HCT116 (cell line): ENCODE measurements around the gene CPN2.

Experiments used
- EGR1 ChIP-seq: IDR thresholded peaks from 2 replicates; pipeline ENCODE4 v1.6.1; 2012; ENCODE audit warnings: low read depth
- EZH2 ChIP-seq: fragments of 200-600 bp; sonication (generic); IDR thresholded peaks from 2 replicates; pipeline ENCODE4 v1.6.1; 2017; ENCODE audit warnings: antibody characterized with exemption, mixed run types
- EZH2phosphoT487 ChIP-seq: fragments of 200-600 bp; IDR thresholded peaks from 2 replicates; pipeline ENCODE4 v1.6.1; 2018; ENCODE audit warnings: antibody characterized with exemption, borderline replicate concordance
- FOSL1 ChIP-seq: IDR thresholded peaks from 2 replicates; pipeline ENCODE4 v1.6.1; 2012; ENCODE audit warnings: low read depth
- POLR2A ChIP-seq: IDR thresholded peaks from 2 replicates; pipeline ENCODE4 v1.7.0; 2011; ENCODE audit warnings: borderline replicate concordance; ENCODE audit not compliant: insufficient read depth, insufficient read length; ENCODE audit errors: extremely low read depth
- POLR2AphosphoS5 ChIP-seq: IDR thresholded peaks from 2 replicates; pipeline ENCODE4 v1.6.1; 2011; ENCODE audit warnings: mild to moderate bottlenecking, low read depth, low read length, moderate library complexity
- RAD21 ChIP-seq: IDR thresholded peaks from 2 replicates; pipeline ENCODE4 v1.6.1; 2012; ENCODE audit warnings: low read depth, mild to moderate bottlenecking
- SIN3A ChIP-seq: IDR thresholded peaks from 2 replicates; pipeline ENCODE4 v1.6.1; 2012; ENCODE audit warnings: low read depth
- SP1 ChIP-seq: IDR thresholded peaks from 2 replicates; pipeline ENCODE4 v1.6.1; 2012; ENCODE audit warnings: low read depth
- ZFX ChIP-seq: fragments of 450-650 bp; IDR thresholded peaks from 2 replicates; pipeline ENCODE4 v1.6.1; 2017
- TF ChIP-seq, protein P1 (sequence below), 3 experiments: fragments of 200-600 bp in 1 of 3; sonication (generic) in 1 of 3; IDR thresholded peaks in 2 of 3; conservative IDR thresholded peaks in 1 of 3; 2 replicates each; pipeline ENCODE4 v1.5.1; 2012 to 2017; ENCODE audit warnings: low read depth in 2 of 3, low read length in 2 of 3, antibody characterized with exemption in 1 of 3, borderline replicate concordance in 1 of 3, control low read depth in 1 of 3, mild to moderate bottlenecking in 1 of 3, mixed read lengths in 1 of 3, mixed run types in 1 of 3, moderate library complexity in 1 of 3; ENCODE audit not compliant: insufficient read depth in 1 of 3
- TF ChIP-seq, protein P2 (sequence below): IDR thresholded peaks from 2 replicates; pipeline ENCODE4 v1.6.1; 2012; ENCODE audit warnings: low read depth
- TF ChIP-seq, protein P3 (sequence below): IDR thresholded peaks from 2 replicates; pipeline ENCODE4 v1.6.1; 2012

DNA sequence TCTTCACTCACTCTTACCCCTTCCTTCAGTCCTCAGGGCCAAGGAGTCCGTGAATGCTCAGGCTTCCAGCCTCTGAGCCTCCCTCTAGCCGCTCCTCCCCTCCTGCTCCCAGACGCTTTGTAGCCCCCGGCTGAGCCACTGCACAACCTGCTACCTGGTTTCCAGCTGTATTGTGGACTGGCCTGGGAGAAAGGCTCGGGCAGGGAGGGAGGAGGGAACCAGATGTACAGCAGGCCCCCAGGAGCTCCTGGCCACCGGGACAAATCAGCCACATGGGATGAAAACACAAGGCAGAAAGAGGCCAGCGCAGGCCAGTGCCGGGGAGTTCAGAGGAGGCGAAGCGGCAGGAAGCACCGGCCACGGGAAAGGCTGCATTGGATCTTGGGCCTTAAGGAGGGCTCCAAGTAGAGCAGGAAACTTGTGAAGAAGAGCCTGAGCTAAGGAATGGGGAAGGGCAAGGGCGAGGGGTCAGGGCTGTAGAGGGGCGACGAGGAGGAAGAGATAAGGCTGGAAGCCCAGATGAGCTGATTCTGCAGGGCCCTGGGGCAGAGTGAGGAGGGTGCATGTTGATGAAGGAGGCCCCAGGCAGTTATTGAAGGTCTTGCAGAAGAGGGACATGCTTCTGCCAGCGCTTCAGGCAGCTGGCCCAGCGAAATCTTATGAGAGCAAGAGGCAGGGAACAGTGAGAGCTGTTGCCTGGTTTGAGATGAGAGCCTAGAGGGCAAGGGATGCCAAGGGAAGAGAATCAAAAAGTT, 14.3 kb downstream of the CPN2 start:
- TF ChIP-seq, protein P1, sequence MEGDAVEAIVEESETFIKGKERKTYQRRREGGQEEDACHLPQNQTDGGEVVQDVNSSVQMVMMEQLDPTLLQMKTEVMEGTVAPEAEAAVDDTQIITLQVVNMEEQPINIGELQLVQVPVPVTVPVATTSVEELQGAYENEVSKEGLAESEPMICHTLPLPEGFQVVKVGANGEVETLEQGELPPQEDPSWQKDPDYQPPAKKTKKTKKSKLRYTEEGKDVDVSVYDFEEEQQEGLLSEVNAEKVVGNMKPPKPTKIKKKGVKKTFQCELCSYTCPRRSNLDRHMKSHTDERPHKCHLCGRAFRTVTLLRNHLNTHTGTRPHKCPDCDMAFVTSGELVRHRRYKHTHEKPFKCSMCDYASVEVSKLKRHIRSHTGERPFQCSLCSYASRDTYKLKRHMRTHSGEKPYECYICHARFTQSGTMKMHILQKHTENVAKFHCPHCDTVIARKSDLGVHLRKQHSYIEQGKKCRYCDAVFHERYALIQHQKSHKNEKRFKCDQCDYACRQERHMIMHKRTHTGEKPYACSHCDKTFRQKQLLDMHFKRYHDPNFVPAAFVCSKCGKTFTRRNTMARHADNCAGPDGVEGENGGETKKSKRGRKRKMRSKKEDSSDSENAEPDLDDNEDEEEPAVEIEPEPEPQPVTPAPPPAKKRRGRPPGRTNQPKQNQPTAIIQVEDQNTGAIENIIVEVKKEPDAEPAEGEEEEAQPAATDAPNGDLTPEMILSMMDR (IDR thresholded peaks at IDR 0.05 in 2 of 3, conservative IDR thresholded peaks at IDR 0.05 in 1 of 3; ENCODE audit: borderline replicate concordance in 1 of 3, insufficient read depth in 1 of 3, low read depth in 2 of 3, low read length in 2 of 3), result no peak
- TF ChIP-seq FOSL1 (no peak), EZH2phosphoT487 (no peak), POLR2AphosphoS5 (no peak), SP1 (no peak), RAD21 (no peak), POLR2A (no peak), EZH2 (no peak), SIN3A (no peak), ZFX (no peak), EGR1 (no peak)
- TF ChIP-seq, protein P2, sequence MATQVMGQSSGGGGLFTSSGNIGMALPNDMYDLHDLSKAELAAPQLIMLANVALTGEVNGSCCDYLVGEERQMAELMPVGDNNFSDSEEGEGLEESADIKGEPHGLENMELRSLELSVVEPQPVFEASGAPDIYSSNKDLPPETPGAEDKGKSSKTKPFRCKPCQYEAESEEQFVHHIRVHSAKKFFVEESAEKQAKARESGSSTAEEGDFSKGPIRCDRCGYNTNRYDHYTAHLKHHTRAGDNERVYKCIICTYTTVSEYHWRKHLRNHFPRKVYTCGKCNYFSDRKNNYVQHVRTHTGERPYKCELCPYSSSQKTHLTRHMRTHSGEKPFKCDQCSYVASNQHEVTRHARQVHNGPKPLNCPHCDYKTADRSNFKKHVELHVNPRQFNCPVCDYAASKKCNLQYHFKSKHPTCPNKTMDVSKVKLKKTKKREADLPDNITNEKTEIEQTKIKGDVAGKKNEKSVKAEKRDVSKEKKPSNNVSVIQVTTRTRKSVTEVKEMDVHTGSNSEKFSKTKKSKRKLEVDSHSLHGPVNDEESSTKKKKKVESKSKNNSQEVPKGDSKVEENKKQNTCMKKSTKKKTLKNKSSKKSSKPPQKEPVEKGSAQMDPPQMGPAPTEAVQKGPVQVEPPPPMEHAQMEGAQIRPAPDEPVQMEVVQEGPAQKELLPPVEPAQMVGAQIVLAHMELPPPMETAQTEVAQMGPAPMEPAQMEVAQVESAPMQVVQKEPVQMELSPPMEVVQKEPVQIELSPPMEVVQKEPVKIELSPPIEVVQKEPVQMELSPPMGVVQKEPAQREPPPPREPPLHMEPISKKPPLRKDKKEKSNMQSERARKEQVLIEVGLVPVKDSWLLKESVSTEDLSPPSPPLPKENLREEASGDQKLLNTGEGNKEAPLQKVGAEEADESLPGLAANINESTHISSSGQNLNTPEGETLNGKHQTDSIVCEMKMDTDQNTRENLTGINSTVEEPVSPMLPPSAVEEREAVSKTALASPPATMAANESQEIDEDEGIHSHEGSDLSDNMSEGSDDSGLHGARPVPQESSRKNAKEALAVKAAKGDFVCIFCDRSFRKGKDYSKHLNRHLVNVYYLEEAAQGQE, result no peak
- TF ChIP-seq, protein P3, sequence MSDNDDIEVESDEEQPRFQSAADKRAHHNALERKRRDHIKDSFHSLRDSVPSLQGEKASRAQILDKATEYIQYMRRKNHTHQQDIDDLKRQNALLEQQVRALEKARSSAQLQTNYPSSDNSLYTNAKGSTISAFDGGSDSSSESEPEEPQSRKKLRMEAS, result no peak
